Activated CD8-positive, alpha-beta memory T cell treated with anti-CD3 and anti-CD28 coated beads, Interleukin-2, amount 50 U/mL, for 1 hour (primary cell): Measurements from ENCODE around the gene BLTP1.
"Not testable (repeated sequence)": the region's sequence is repeated elsewhere in the genome, so short reads cannot be mapped to it uniquely, and the experiment has no call there.

Source experiments
- DNase-seq: peaks from one replicate; pipeline ENCODE4 v3.0.0-alpha.2; 2020; ENCODE audit errors: extremely low read depth

BLTP1 gene

DNA sequence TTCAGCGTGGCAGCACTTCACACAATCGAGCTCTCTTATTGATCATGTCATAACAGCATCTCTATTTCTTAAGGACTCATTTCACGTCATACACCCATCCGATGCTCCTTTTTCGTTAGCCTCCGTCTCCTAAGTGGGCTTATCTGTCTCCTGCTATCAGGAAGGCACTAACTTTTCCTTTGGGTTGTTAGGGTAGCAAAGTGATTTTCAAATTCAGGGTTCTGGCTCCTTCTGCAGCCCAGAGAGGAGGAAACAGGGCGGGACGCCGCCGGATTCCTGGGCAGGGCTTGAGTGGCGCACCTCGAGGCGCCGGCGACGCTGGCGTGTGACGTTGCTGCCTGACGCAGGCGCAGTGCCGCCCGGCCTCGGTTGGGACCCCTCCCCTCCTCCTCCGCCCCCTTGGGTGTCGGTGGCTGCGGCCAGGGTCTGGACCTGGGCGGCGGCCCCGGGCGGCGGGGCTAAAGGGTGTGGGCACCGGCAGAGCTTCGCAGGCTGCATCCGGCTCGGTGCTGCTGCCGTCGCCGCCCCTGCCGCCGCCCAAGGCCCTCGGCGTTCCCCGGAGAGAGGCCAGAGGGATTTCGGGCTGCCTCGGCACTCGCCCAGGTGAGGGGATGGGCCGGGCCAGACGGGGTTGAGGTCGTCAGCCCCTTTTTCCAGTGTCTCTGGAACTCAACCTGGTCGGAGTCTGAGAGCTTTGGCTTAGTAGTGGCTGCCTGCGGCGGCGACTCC is at the start of gene BLTP1:
TSS of gene BLTP1 (plus strand) at position 350 of the 729 bp plus-strand sequence. CDS start 18,317 bp downstream, outside the sequence.
- peak; percentile 58 for DNase-seq

- DNase-seq = no peak
Measured at GRCh38 chr4:122104184-122104583, 47.9 kb upstream of the BLTP1 start.

- no peak for DNase-seq
Measured at GRCh38 chr4:122107680-122108079, 44.5 kb upstream of the BLTP1 start.

DNA sequence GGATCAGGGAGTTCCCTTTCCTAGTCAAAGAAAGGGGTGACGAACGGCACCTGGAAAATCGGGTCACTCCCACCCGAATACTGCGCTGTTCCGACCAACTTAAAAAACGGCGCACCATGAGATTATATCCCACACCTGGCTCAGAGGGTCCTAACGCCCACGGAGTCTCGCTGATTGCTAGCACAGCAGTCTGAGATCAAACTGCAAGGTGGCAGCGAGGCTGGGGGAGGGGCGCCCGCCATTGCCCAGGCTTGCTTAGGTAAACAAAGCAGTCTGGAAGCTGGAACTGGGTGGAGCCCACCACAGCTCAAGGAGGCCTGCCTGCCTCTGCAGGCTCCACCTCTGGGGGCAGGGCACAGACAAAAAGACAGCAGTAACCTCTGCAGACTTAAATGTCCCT is 41.8 kb upstream of the BLTP1 start:
- not testable (repeated sequence) for DNase-seq

- no peak for DNase-seq
Measured at GRCh38 chr4:122117743-122118142, 34.4 kb upstream of the BLTP1 start.

DNA sequence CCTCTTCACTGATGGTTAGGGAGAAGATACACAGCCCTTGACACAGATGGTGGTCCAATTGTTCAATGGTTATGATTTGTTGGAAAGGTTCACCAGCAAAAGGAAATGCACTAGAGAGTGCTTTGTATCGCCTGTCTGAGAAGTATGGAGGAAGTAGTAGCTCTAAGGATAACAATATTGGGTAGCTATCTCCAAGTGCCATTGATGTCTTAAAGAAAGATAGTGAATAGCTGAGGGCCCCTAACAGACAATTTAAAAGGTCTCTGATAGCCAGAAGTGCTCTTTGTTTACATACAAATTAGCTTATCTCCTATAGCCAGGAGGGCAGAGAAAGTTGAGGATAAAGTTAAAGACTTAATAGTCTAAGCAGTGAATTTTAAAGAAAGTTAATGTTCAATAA is 33.9 kb upstream of the BLTP1 start:
- no peak for DNase-seq

DNA sequence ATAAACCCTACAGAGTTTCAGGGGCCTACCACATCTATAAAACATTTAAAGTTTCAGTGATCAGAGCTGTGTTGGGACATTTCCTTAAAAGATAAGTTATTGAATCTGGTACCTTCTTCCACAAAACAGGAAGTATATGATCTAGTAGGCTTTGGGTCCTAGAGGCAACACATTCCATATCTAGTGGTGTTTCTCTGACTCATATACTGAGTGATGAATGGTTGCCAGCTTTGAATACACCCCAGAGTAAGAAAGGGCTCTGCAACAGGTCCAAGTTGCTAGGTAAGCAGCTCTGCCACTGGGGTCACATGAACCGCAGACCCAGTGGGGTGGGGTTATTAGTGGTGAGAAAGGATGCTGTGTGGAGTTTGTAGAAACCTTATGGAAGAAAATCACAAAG is 32.4 kb upstream of the BLTP1 start:
- no peak for DNase-seq

- no peak for DNase-seq
Measured at GRCh38 chr4:122121593-122121992, 30.5 kb upstream of the BLTP1 start.

- no peak for DNase-seq
Measured at GRCh38 chr4:122122083-122122482, 30.0 kb upstream of the BLTP1 start.

DNA sequence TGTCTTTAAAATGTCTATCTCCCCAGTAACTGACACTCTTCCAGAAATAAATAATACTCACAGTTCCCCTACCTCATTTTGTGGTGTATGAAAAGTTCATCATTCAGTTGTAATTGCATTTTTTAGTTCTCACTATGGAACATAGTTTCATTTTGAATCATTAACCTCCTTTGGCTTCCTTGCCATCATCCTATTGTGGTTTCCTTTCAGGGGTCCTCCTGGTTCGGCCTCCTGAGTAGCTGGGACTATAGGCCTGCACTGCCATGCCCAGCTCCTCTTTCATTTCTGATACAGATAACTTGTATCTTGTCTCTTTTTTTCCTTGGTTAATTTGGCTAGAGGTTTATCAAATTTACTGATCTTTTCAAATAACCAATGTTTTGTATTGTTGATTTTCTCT is 23.1 kb upstream of the BLTP1 start:
- DNase-seq = no peak

DNA sequence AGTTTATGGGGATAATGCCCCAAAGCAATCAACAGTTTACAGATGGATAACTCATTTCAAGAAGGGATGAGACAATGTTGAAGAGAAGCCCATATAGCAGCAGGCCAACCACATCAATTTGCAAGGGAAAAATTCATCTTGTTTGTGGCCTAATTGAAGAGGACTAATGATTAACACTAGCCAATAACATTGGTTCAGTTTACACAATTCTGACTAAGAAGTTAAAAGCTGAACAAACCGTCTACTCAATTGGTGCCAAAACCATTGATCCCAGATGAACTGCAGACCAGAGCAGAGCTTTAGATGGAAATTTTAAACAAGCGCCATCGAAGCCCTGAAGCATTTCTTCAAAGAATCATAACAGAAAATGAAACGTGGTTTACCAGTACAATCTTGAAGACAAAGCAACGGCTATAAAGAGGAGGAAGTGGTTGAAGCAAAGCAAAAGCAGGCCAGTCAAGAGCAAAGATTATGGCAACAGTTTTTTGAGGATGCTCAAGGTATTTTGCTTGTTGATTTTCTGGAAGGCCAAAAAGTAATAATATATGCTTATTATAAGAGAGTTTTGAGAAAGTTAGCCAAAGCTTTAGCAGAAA is 20.5 kb upstream of the BLTP1 start:
- no peak for DNase-seq

DNA sequence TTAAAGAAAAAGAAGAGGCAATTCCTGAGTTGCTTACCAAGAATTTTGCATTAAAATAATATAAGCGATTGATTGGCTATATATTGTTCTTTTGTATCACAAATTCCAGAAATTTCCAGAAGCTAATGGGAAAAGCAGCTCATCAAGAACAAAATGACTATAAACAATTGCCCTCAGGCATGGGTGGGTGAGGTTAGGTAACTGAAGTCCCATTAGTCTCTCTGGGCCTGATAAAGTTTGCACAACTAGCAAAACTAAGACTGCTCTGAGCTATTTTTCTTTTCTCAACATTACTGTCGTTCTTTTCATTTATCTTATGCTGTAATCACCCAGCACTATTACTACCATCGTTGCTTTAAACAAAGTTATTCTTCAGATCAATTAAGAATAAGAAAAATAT is 19.2 kb upstream of the BLTP1 start:
- DNase-seq = no peak

- no peak for DNase-seq
Measured at GRCh38 chr4:122139139-122139538, 13.0 kb upstream of the BLTP1 start.

GRCh38 chr4:122140834-122141233 is 11.3 kb upstream of the BLTP1 start:
- no peak for DNase-seq

GRCh38 chr4:122142687-122143086 is 9.4 kb upstream of the BLTP1 start:
- no peak for DNase-seq

- no peak for DNase-seq
Measured at GRCh38 chr4:122146652-122147051, 5.5 kb upstream of the BLTP1 start.

DNA sequence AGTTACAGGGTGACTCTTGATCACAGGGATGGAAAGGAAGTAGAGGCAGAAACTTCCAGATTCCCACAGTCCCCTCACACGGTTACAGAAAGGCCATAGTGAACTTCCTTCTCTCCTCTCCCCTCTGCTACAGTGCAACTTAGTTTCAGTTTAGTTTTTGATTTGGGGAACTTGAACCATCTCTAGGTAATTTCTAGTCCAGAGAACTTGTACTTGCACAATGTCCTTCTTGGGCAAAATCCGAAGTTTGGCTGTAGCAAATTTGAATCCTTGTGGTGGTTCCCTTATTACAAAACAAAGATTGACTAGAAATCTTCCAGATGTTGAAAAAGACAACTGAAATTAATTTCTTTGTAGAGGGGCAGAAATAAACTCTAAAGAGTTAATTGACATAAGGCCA is 1.2 kb upstream of the BLTP1 start:
- DNase-seq = no peak

DNA sequence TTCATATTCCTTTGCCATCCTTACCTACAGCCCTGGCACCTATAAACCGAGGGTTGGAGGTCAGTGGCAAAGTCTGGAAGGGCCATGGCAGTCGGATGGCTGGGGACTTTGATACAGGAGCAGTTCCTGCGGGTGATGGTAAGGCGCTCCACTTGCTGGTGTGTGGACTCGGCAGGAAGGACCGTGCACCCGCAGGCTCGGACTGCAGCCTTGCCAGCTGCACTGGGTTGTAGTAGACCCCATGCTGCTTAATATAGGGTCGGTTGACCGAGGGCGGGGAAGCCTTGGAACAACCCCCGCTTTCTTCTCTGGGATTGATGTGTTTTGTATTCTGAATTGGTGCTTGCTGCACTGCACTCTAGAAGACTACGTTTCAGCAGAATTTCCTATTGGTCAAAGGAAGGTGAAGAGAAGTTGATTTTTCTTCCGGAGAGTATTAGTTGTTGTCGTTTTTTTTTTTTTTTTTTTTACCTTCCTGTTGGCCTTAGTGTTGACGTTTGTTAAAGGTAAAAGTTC is 638 bp downstream of the BLTP1 start:
- DNase-seq = no peak

DNA sequence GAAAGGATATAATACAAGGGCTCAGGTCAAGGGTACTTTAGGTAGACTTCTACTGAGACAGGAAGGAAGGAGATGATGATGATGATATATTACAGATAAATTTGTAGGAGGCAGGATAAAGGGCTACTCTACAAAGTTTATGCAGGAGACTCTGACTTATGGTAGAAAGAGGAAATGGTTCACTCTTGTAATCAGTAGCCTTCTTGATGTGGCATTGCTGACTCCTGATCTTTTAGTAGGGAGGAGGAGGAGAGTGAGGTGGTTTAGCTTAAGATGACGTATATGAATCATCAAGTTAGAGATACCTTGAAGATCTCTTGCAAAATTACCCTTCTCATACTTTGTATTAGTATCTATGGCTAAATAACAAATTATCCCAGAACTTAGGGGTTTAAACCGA is 4.7 kb downstream of the BLTP1 start:
- no peak for DNase-seq

GRCh38 chr4:122163301-122163700 is 11.2 kb downstream of the BLTP1 start:
- DNase-seq = no peak

GRCh38 chr4:122163767-122164166 is 11.6 kb downstream of the BLTP1 start:
- no peak for DNase-seq

GRCh38 chr4:122167369-122167768 is 15.2 kb downstream of the BLTP1 start:
- no peak for DNase-seq

DNA sequence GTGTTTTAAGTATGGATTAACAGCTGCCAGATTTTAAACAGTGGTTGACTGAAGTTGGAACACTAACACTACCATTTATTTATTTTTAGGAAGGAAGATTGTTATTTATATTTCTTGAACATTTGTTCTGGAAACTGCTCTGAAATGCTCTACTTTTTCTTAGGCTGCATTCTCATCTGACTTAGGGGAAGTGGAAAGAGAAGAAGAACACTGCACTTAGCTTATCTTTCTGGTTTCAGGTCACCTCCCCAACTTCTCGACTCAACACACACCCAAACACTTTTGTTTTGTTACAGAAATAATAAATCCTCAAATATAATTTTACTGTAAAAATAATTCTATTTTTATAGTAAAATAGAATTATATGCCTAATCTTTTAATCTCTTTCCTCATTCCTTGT is 18.6 kb downstream of the BLTP1 start:
- DNase-seq = no peak

DNA sequence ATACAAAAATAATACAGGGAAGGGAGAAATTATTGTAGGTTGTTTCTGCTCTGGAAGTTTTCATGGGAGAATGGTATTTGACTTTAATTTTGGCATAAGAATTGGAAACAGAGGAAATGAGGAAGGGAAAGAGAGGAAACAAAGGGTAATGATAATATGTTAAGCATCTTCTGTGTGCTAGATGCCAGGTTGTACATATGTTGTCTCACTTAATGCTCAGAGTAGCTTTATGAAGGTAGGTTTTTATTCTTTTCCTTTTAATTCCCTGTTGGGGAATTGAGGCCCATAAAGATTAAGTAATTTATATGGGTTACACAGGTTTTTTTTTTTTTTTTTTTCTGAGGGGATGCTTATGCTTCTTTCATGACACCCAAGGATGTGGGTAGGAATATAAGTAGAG is 19.2 kb downstream of the BLTP1 start:
- no peak for DNase-seq
